GM19035 (cell line): ENCODE results near the gene ZNF668.
"Not testable (repeated sequence)": the region's sequence is repeated elsewhere in the genome, so short reads cannot be mapped to it uniquely, and the experiment has no call there.

Experiments used
- ATAC-seq: cut with Tn5 transposase; IDR thresholded peaks from one replicate; pipeline ENCODE4 v1.9.1; 2021; ENCODE audit not compliant: unreplicated experiment

ZNF668 gene

DNA sequence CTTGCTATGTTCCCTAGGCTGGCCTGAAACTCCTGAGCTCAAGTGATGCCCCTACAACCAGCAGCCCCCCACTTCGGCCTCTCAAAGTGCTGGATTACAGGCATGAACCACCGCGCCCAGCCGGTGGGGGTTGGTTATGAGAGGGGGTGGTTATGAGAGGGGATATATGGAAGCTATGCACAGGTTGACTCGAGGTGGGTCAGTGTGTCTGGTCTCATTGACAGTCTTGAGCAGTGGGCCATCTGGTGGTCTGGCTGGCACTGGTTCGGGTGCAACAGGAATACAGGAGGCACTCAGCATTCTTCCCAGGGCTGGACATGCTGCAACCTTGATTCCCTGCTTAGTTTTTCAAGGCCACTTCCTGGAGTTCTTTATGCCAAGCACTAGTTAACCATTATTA lies 58.0 kb downstream of the ZNF668 start:
- no peak for ATAC-seq

DNA sequence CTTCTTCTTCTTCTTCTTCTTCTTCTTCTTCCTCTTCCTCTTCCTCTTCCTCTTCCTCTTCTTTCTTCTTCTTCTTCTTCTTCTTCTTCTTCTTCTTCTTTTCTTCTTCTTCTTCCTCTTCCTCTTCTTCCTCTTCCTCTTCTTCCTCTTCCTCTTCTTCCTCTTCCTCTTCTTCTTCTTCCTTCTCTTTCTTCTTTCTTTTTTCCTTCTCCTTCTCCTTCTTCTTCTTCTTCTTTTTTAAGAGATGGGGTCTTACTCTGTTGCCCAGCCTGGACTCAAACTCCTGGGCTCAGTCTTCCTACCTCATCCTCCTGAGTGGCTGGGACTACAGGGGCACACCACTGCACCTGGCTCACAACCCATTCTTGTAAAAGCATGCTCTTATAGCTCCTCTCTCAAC lies 60.7 kb downstream of the ZNF668 start:
- ATAC-seq: not testable (repeated sequence)

DNA sequence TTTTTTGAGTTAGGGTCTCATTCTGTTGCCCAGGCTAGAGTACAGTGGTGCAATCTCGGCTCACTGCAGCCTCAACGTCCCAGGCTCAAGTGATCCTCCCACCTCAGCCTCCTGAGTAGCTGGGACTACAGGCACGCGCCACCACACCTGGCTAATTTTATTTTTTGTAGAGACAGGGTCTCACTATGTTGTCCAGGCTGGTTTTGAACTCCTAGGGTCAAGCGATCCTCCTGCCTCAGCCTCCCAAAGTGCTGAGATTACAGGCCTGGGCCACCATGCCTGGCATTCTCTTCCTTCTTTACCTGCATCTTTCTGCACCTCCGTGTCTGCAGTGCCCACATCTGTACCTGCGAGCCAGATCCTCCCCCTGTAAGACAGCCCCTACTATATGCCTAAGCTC lies 62.2 kb downstream of the ZNF668 start:
- not testable (repeated sequence) for ATAC-seq
